B cell (primary cell): ENCODE data around the gene PCBP1.

Experiments
- CTCF ChIP-seq: fragments of 200-600 bp; IDR thresholded peaks from one replicate; pipeline ENCODE4 v1.8.0; 2022; ENCODE audit warnings: antibody characterized with exemption, mild to moderate bottlenecking
- EZH2 ChIP-seq: IDR thresholded peaks from 2 replicates; pipeline ENCODE4 v1.6.1; 2012; ENCODE audit warnings: borderline replicate concordance, low read depth, mild to moderate bottlenecking, moderate library complexity, low read length; ENCODE audit not compliant: insufficient read depth, poor library complexity, severe bottlenecking

GRCh38 chr2:70133127-70133452 is 45.8 kb downstream of the PCBP1 start:
- TF ChIP-seq CTCF = no peak
- TF ChIP-seq EZH2 = no peak
